HFFc6 (cell line): Measurements from ENCODE around the gene PITPNC1. TPM values are rescaled to one million over a fixed set of nuclear protein-coding genes. Genes with fewer than 3 reads are reported as not detected.

ENCODE experiments used
- DNase-seq: peaks from one replicate; pipeline ENCODE4 v3.0.0-alpha.2; 2018
- H3K27ac Mint-ChIP-seq: 2 replicates; pipeline ENCODE4 v1.8.0; 2020; ENCODE audit warnings: mild to moderate bottlenecking, mixed read lengths
- H3K27me3 Mint-ChIP-seq: 2 replicates; pipeline ENCODE4 v1.8.0; 2021; ENCODE audit warnings: mild to moderate bottlenecking, moderate library complexity, mixed read lengths; ENCODE audit not compliant: insufficient read depth
- H3K36me3 Mint-ChIP-seq: 2 replicates; pipeline ENCODE4 v1.8.0; 2021; ENCODE audit warnings: low read depth, mixed read lengths
- H3K4me1 Mint-ChIP-seq: 2 replicates; pipeline ENCODE4 v1.8.0; 2020; ENCODE audit warnings: low read depth, mixed read lengths
- H3K4me3 Mint-ChIP-seq: 2 replicates; pipeline ENCODE4 v1.8.0; 2020; ENCODE audit warnings: mild to moderate bottlenecking, moderate library complexity, mixed read lengths
- H3K9me3 Mint-ChIP-seq: 2 replicates; pipeline ENCODE4 v1.8.0; 2020; ENCODE audit warnings: mild to moderate bottlenecking, mixed read lengths
- CTCF ChIP-seq: fragments of 200-600 bp; sonication (generic); IDR thresholded peaks from 2 replicates; pipeline ENCODE4 v1.5.0; 2021; ENCODE audit warnings: antibody characterized with exemption, mild to moderate bottlenecking
- total RNA-seq, 6 experiments: library from RNA; stranded (reverse); fragmentation: NEBNext Ultra II Directional; extraction: Animal tissue kit (Norgen Biotek cat#: 25700); gene quantifications; 2 replicates in 1 of 6; 3 replicates in 5 of 6; pipeline ENCODE4 v1.2.3, GENCODE V29; 2021

Gene PITPNC1
- total RNA-seq, 6 experiments from 2014 or later, result 6.9 to 11.1 (median 7.7) TPM

GRCh38 chr17:67571478-67571877, 194.4 kb downstream of the PITPNC1 start:
- no peak for DNase-seq
- Mint-ChIP-seq H3K4me3 (no peak overlapping the region), H3K9me3 (no peaks in the 10 kb centered on the region), H3K36me3 (no peaks in the 10 kb centered on the region), H3K4me1 (peaks cover 16% of the 10 kb centered on the region), H3K27ac (no peak overlapping the region), H3K27me3 (peaks cover 2% of the 10 kb centered on the region)
- no peak for TF ChIP-seq CTCF

GRCh38 chr17:67573987-67574657, 197.0 kb downstream of the PITPNC1 start:
- Mint-ChIP-seq H3K4me1 (peaks cover 16% of the 10 kb centered on the region), H3K4me3 (no peak overlapping the region), H3K27me3 (no peaks in the 10 kb centered on the region; the same call in 1 of the 2 replicates), H3K9me3 (no peaks in the 10 kb centered on the region), H3K36me3 (no peaks in the 10 kb centered on the region; the same call in 1 of the 2 replicates), H3K27ac (no peak overlapping the region)
- TF ChIP-seq CTCF, result no peak
- no peak for DNase-seq

GRCh38 chr17:67574658-67575293, 197.7 kb downstream of the PITPNC1 start:
- Mint-ChIP-seq H3K4me3 (no peak overlapping the region), H3K27ac (no peak overlapping the region), H3K27me3 (no peaks in the 10 kb centered on the region; the same call in 1 of the 2 replicates), H3K9me3 (no peaks in the 10 kb centered on the region), H3K36me3 (no peaks in the 10 kb centered on the region; the same call in 1 of the 2 replicates), H3K4me1 (peaks cover 10% of the 10 kb centered on the region)
- no peak for DNase-seq
- TF ChIP-seq CTCF, result no peak

- no peak overlapping the region for H3K4me3 Mint-ChIP-seq
- H3K9me3 Mint-ChIP-seq, result no peaks in the 10 kb centered on the region
- no peak for TF ChIP-seq CTCF
- peaks cover 4% of the 10 kb centered on the region; the same call in 1 of the 2 replicates for H3K4me1 Mint-ChIP-seq
- H3K27ac Mint-ChIP-seq, result no peak overlapping the region
- H3K36me3 Mint-ChIP-seq, result no peaks in the 10 kb centered on the region; the same call in 1 of the 2 replicates
- no peaks in the 10 kb centered on the region; the same call in 1 of the 2 replicates for H3K27me3 Mint-ChIP-seq
- no peak for DNase-seq
These were observed 198.2 kb downstream of the PITPNC1 start for GRCh38 chr17:67575325-67575724.

GRCh38 chr17:67576471-67577115, 199.5 kb downstream of the PITPNC1 start:
- no peak for DNase-seq
- H3K36me3 Mint-ChIP-seq, result no peaks in the 10 kb centered on the region; the same call in 1 of the 2 replicates
- TF ChIP-seq CTCF, result no peak
- no peak overlapping the region for H3K4me3 Mint-ChIP-seq
- no peaks in the 10 kb centered on the region for H3K4me1 Mint-ChIP-seq
- no peak overlapping the region for H3K27ac Mint-ChIP-seq
- no peaks in the 10 kb centered on the region; the same call in 1 of the 2 replicates for H3K27me3 Mint-ChIP-seq
- H3K9me3 Mint-ChIP-seq, result no peaks in the 10 kb centered on the region
